ENCODE data around the gene TPRG1L. TPM values are rescaled to one million over a fixed set of nuclear protein-coding genes. Genes with fewer than 3 reads are reported as not detected.

TPRG1L gene
- total RNA-seq, 1 experiment from 2014 or later: 13.7 TPM

DNA sequence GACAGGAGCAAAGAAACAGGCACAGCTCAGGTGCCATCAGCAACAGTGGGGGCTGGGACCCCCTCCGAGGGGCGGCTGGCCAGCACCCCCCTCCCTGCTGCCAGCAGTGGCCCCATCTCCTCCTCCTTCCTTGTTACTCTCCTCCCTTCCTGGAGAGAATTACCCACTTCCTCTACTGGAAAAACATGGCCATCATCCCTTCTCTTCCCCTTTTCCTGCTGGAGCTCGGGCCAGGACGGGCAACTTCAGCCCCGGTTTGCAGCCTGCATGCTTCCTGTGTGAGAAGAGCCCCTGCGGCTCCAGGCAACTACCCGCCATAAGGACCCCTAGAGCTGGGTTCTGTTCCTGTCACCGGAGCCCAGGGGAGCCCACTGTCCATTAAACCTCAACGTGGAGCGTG, 31.1 kb upstream of the TPRG1L start:
- Histone ChIP-seq H3K4me1 (ENCODE audit: insufficient read depth, low read length, poor library complexity, severe bottlenecking) (peaks cover 6% of the 10 kb centered on the region), H3K27ac (ENCODE audit: low read depth, low read length, poor library complexity, severe bottlenecking) (peak overlapping the region; percentile 44), H3K36me3 (ENCODE audit: insufficient read depth, low read length, poor library complexity, severe bottlenecking) (no peaks in the 10 kb centered on the region), H3K9me3 (ENCODE audit: low read depth, low read length, poor library complexity, severe bottlenecking) (no peaks in the 10 kb centered on the region), H3K27me3 (replicated peaks; ENCODE audit: insufficient read depth, low read depth, low read length, poor library complexity) (no peaks in the 10 kb centered on the region), H3K4me3 (ENCODE audit: low read depth, low read length, poor library complexity, severe bottlenecking) (no peak overlapping the region)
- ChIA-PET CTCF (no interaction called here), POLR2A (ENCODE audit: low non-redundant PET) (no interaction called here)
- no peak for DNase-seq (ENCODE audit: low spot score)
- BruUV-seq (replicated peaks): no TSS peak
- no peak for TF ChIP-seq EZH2 (IDR thresholded peaks at IDR 0.05; ENCODE audit: borderline replicate concordance, low read depth, low read length, poor library complexity, severe bottlenecking)
- TF ChIP-seq, protein P1, sequence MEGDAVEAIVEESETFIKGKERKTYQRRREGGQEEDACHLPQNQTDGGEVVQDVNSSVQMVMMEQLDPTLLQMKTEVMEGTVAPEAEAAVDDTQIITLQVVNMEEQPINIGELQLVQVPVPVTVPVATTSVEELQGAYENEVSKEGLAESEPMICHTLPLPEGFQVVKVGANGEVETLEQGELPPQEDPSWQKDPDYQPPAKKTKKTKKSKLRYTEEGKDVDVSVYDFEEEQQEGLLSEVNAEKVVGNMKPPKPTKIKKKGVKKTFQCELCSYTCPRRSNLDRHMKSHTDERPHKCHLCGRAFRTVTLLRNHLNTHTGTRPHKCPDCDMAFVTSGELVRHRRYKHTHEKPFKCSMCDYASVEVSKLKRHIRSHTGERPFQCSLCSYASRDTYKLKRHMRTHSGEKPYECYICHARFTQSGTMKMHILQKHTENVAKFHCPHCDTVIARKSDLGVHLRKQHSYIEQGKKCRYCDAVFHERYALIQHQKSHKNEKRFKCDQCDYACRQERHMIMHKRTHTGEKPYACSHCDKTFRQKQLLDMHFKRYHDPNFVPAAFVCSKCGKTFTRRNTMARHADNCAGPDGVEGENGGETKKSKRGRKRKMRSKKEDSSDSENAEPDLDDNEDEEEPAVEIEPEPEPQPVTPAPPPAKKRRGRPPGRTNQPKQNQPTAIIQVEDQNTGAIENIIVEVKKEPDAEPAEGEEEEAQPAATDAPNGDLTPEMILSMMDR (conservative IDR thresholded peaks at IDR 0.05; ENCODE audit: low read depth, low read length): no peak
- intact Hi-C loops (cut with micrococcal nuclease; ENCODE audit: unreplicated experiment): no loop called here

DNA sequence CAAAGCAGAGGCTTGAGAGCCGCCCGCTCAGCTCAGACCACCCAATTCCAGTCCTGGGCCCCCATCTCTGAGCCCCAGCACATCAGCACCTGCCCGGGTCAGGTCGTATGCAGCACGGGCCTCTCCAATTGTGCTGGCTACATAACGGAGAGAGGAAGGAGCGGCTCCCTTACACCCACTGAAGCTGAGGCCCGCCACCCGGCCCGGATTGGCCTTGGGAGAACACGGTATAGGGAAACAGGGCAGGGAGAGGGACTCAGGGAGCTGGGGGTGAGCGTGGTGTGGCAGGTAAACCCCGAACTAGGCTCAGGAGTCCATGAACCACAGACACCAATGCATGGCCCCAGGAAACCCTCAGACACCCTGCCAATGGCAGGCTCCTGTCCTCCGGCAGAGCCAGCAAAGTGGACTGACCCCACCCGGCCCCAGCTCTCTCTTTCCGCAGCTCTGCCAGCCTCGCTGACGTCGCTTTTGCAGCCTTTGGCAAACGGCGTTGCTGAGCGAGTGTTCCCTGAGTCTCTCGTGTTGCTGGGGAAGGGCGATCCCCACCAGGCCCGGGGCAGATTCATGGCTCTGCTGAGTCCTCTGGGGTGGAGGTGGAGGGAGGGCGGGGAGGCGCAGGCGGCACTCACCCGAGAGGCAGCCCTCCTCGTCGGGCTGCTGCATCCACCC, 30.0 kb upstream of the TPRG1L start:
- ChIA-PET POLR2A (ENCODE audit: low non-redundant PET) (no interaction called here), CTCF (no interaction called here)
- no peak for DNase-seq (ENCODE audit: low spot score)
- no peaks in the 10 kb centered on the region for H3K36me3 ChIP-seq (ENCODE audit: insufficient read depth, low read length, poor library complexity, severe bottlenecking)
- H3K9me3 ChIP-seq (ENCODE audit: low read depth, low read length, poor library complexity, severe bottlenecking): no peaks in the 10 kb centered on the region
- intact Hi-C loops (cut with micrococcal nuclease; ENCODE audit: unreplicated experiment): no loop called here
- no peaks in the 10 kb centered on the region for H3K27me3 ChIP-seq (replicated peaks; ENCODE audit: insufficient read depth, low read depth, low read length, poor library complexity)
- peaks cover 6% of the 10 kb centered on the region for H3K4me1 ChIP-seq (ENCODE audit: insufficient read depth, low read length, poor library complexity, severe bottlenecking)
- H3K27ac ChIP-seq (ENCODE audit: low read depth, low read length, poor library complexity, severe bottlenecking): no peak overlapping the region
- TF ChIP-seq, protein P1 (conservative IDR thresholded peaks at IDR 0.05; ENCODE audit: low read depth, low read length): no peak
- no peak for TF ChIP-seq EZH2 (IDR thresholded peaks at IDR 0.05; ENCODE audit: borderline replicate concordance, low read depth, low read length, poor library complexity, severe bottlenecking)
- H3K4me3 ChIP-seq (ENCODE audit: low read depth, low read length, poor library complexity, severe bottlenecking): no peak overlapping the region
- BruUV-seq (replicated peaks): no TSS peak

DNA sequence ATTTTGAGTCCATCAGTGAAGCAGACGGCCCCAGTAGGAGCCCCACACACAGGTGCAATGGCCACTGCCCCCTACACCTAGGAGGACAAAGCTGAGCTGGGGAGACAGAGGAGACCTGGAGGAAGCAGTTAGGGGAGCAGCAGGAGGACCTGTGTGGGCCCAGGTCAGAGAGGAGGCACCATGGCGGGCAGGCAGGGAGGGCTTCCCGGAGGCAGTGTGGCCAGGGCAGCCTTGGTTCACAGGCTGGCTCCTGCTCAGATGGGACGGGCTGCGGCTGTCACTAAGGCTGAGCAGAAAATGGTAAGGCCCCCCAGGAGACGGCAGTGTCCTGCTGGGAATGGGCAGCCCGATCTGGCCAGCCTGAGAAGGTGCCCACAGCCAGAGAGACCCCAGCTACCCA, 28.9 kb upstream of the TPRG1L start:
- no TSS peak for BruUV-seq (replicated peaks)
- H3K27ac ChIP-seq (ENCODE audit: low read depth, low read length, poor library complexity, severe bottlenecking): no peak overlapping the region
- CTCF ChIA-PET: no interaction called here
- POLR2A ChIA-PET (ENCODE audit: low non-redundant PET): no interaction called here
- H3K4me3 ChIP-seq (ENCODE audit: low read depth, low read length, poor library complexity, severe bottlenecking): no peak overlapping the region
- intact Hi-C loops (cut with micrococcal nuclease; ENCODE audit: unreplicated experiment): no loop called here
- no peaks in the 10 kb centered on the region for H3K36me3 ChIP-seq (ENCODE audit: insufficient read depth, low read length, poor library complexity, severe bottlenecking)
- peaks cover 6% of the 10 kb centered on the region for H3K4me1 ChIP-seq (ENCODE audit: insufficient read depth, low read length, poor library complexity, severe bottlenecking)
- no peaks in the 10 kb centered on the region for H3K9me3 ChIP-seq (ENCODE audit: low read depth, low read length, poor library complexity, severe bottlenecking)
- no peaks in the 10 kb centered on the region for H3K27me3 ChIP-seq (replicated peaks; ENCODE audit: insufficient read depth, low read depth, low read length, poor library complexity)
- DNase-seq (ENCODE audit: low spot score): no peak
- no peak for TF ChIP-seq EZH2 (IDR thresholded peaks at IDR 0.05; ENCODE audit: borderline replicate concordance, low read depth, low read length, poor library complexity, severe bottlenecking)
- TF ChIP-seq, protein P1 (conservative IDR thresholded peaks at IDR 0.05; ENCODE audit: low read depth, low read length): no peak
